Body of pancreas (tissue), 4 donors: ENCODE results near the gene ZWILCH. TPM values are rescaled to one million over a fixed set of nuclear protein-coding genes. Genes with fewer than 3 reads are reported as not detected.

Experiments
- ATAC-seq: fragments of 150-250 bp; one replicate; pipeline ENCODE4 v1.9.1; 2016
- DNase-seq, 4 donors: peaks; one replicate each; pipeline ENCODE4 v3.0.0-alpha.2; 2019
- H3K27ac ChIP-seq, 4 donors: fragments of 200-600 bp; sonication (generic); 1 replicate in 3 of 4; 2 replicates in 1 of 4; pipeline versions ENCODE4 v1.5.1 to v1.6.1; 2016 to 2019; ENCODE audit warnings: mild to moderate bottlenecking in 1 of 4, mixed read lengths in 1 of 4, moderate library complexity in 1 of 4
- H3K27me3 ChIP-seq, 2 donors: fragments of 200-600 bp; sonication (generic); one replicate each; pipeline ENCODE4 v1.6.0; 2016; ENCODE audit warnings: mild to moderate bottlenecking in 1 of 2
- H3K36me3 ChIP-seq, 2 donors: fragments of 200-600 bp; sonication (generic); replicated peaks in 1 of 2; 2 replicates each; pipeline ENCODE4 v1.5.1; 2016; ENCODE audit warnings: low read depth in 2 of 2; ENCODE audit not compliant: insufficient read depth in 1 of 2
- H3K4me1 ChIP-seq: fragments of 200-600 bp; sonication (generic); one replicate; pipeline ENCODE4 v1.6.0; 2016
- H3K4me3 ChIP-seq, 2 donors: fragments of 200-600 bp; sonication (generic); 1 replicate in 1 of 2; 2 replicates in 1 of 2; pipeline ENCODE4 v1.5.1; 2016 to 2019
- H3K9me3 ChIP-seq, 3 donors: fragments of 200-600 bp; sonication (generic); 1 replicate in 2 of 3; 2 replicates in 1 of 3; pipeline ENCODE4 v1.5.1; 2016
- CTCF ChIP-seq, 7 experiments: fragments of 450-650 bp in 4 of 7; fragments of 200-600 bp in 3 of 7; sonication (generic) in 3 of 7; IDR thresholded peaks; one replicate each; pipeline ENCODE4 v1.5.1; 2016 to 2019; ENCODE audit warnings: antibody characterized with exemption in 7 of 7
- POLR2A ChIP-seq, 3 donors: fragments of 450-650 bp; IDR thresholded peaks; one replicate each; pipeline ENCODE4 v1.6.1; 2016; ENCODE audit warnings: antibody characterized with exemption in 3 of 3, mild to moderate bottlenecking in 2 of 3
- WGBS, 2 donors: methylation state at CpG; one replicate each; pipeline ENCODE4 v1.1.5; 2017; 5-methylcytosine and 5-hydroxymethylcytosine counted together
- intact Hi-C: fragments of 100-400 bp; cut with DNase I; formaldehyde crosslinking; loops from one replicate; pipeline ENCODE4 v1.15.1; 2023
- microRNA-seq, 2 donors: library from miRNA; unstranded; fragments of <30 nt; microRNA quantifications; one replicate each; pipeline ENCODE4, GENCODE V29; 2016; ENCODE audit warnings: borderline number of aligned reads in 2 of 2, borderline replicate concordance in 2 of 2
- small RNA-seq: library from RNA; depleted of rRNA; stranded (forward); fragments of <200 nt; gene quantifications from one replicate; pipeline ENCODE3, GENCODE V24; 2016
- total RNA-seq, 2 donors: library from RNA; depleted of rRNA; stranded (reverse); fragments of >200 nt; gene quantifications; one replicate each; pipeline ENCODE4 v1.1.0, GENCODE V29; 2016

The ZWILCH gene
- total RNA-seq, 2 donors from 2014 or later, result 0.99 to 1.8 TPM

GRCh38 chr15:66595931-66596545 lies 90.9 kb downstream of the ZWILCH start:
- no peak overlapping the region for H3K4me3 ChIP-seq
- intact Hi-C loops, result no loop called here
- no peaks in the 10 kb centered on the region for H3K9me3 ChIP-seq
- ATAC-seq, result no peak
- 72 to 75% methylated on average over 8 of the region's 8 CpGs for WGBS, 2 donors
- no peaks in the 10 kb centered on the region for H3K27me3 ChIP-seq
- no peaks in the 10 kb centered on the region for H3K36me3 ChIP-seq
- DNase-seq, result no peak
- TF ChIP-seq CTCF (IDR thresholded peaks at IDR 0.05) (no peak), POLR2A (IDR thresholded peaks at IDR 0.05) (no peak)
- H3K4me1 ChIP-seq, result no peaks in the 10 kb centered on the region
- no peak overlapping the region for H3K27ac ChIP-seq

DNA sequence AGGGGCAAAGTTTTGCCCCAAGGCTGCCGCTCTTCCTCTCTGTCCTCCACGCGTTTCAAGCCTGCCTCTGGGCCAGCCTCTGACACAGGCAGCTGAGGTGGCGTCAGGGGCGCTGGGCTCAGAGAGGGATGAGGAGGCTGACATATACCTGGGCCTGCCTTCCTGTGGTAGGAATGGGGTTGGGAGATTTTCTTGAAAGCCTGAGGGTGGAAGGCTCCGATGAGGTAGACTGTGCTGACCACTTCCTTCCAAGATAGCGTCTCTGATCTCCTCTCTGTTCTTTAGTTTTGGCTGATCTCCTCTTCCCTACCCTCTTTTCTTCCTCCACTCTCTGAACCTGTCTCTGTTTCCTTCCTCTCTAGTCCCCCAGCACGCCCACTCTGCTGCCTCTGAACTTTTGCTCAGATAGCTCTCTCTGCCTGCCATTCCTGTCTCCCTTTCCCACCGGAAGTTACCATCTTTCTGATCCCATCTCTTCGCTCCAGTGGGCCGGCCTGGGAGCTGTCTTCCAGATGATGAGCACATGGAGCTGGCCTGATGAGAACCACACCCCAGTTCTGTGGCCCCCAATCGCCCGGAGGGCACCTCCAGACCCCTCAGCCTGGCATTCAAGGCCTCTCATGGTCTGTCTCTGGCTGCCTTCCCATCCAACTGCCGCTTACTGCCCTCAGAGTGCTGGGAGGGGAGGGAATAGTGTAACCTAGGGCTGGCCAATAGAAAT lies 93.1 kb downstream of the ZWILCH start:
- no peaks in the 10 kb centered on the region for H3K36me3 ChIP-seq
- TF ChIP-seq CTCF (IDR thresholded peaks at IDR 0.05), result no peak
- TF ChIP-seq POLR2A (IDR thresholded peaks at IDR 0.05), result no peak
- H3K4me1 ChIP-seq, result no peaks in the 10 kb centered on the region
- no peak for DNase-seq
- no peak for ATAC-seq
- no peaks in the 10 kb centered on the region for H3K27me3 ChIP-seq
- 66 to 88% methylated on average over 10 to 14 of the region's 14 CpGs for WGBS, 2 donors
- no peak overlapping the region for H3K4me3 ChIP-seq
- H3K9me3 ChIP-seq, result no peaks in the 10 kb centered on the region
- intact Hi-C loops, result no loop called here
- H3K27ac ChIP-seq, result no peak overlapping the region

Small RNA genes lying within 50 kb of the gene (microRNA-seq; reads per million reads assigned to microRNA genes)
- 0 to 0.47 reads per million in 2 donors for gene MIR4512

Small RNA genes lying within 50 kb of the gene (small RNA-seq; reads per million reads assigned to genes)
- gene MIR4512 (not detected), gene RF01159 (not detected), gene SNORD16 (not detected), gene SNORD18A (not detected), gene SNORD18B (not detected), gene SNORD18C (not detected)

Other genes starting within 250 kb of the ZWILCH start
- 10 to 100 TPM; 17.5 to 17.9 TPM for gene DIS3L, start 211.8 kb upstream of the ZWILCH start, total RNA-seq
- gene TIPIN, start 148.6 kb upstream of the ZWILCH start, total RNA-seq, result 1 to 10 TPM; 2.9 to 6.6 TPM
- 10 to 100 TPM; 25.2 to 29.0 TPM for gene MAP2K1, start 118.4 kb upstream of the ZWILCH start, total RNA-seq
- 10 to 100 TPM; 13.5 to 14.5 TPM for gene SNAPC5, start 7.6 kb upstream of the ZWILCH start, total RNA-seq
- 1,000 to 10,000 TPM in 1 of 2 donors, 100 to 1,000 TPM in 1; 789 to 1,823 TPM for gene RPL4, start 471 bp upstream of the ZWILCH start, total RNA-seq
- gene LCTL, start 60.7 kb downstream of the ZWILCH start, total RNA-seq, result not detected
- 10 to 100 TPM; 14.0 to 25.4 TPM for gene SMAD6, start 196.9 kb downstream of the ZWILCH start, total RNA-seq